Measurements from ENCODE around the gene ADAMTS3. TPM values are rescaled to one million over a fixed set of nuclear protein-coding genes. Genes with fewer than 3 reads are reported as not detected.

Gene ADAMTS3
- total RNA-seq, 1 experiment from 2014 or later: 0.39 TPM

GRCh38 chr4:72432975-72433374, 136.0 kb downstream of the ADAMTS3 start:
- ATAC-seq: no peak
- BruUV-seq (replicated peaks): no TSS peak
- ChIA-PET POLR2A (no interaction called here), CTCF (no interaction called here)
- no peak for TF ChIP-seq TCF7L2 (IDR thresholded peaks at IDR 0.05; ENCODE audit: low read depth, low read length)
- TF ChIP-seq POLR2AphosphoS5 (IDR thresholded peaks at IDR 0.05; ENCODE audit: low read depth, low read length): no peak
- no peak for TF ChIP-seq CTCF (IDR thresholded peaks at IDR 0.05)
- TF ChIP-seq REST (IDR thresholded peaks at IDR 0.05; ENCODE audit: insufficient read depth in 1 of 2, low read depth in 2 of 2, low read length in 1 of 2): no peak
- TF ChIP-seq SIN3A (IDR thresholded peaks at IDR 0.05; ENCODE audit: borderline replicate concordance, insufficient read depth, low read depth, low read length): no peak
- intact Hi-C loops (cut with micrococcal nuclease; ENCODE audit: unreplicated experiment): no loop called here
- no peaks in the 10 kb centered on the region for H3K4me1 ChIP-seq (ENCODE audit: control insufficient read depth, insufficient read depth, low read length)
- H3K9me3 ChIP-seq (ENCODE audit: control insufficient read depth, insufficient read depth, low read depth, low read length): no peaks in the 10 kb centered on the region
- in situ Hi-C loops (cut with HindIII; ENCODE audit: low pct_unique_long_range_greater_than_20kb, low sequenced_read_pairs): no loop called here
- H3K4me3 ChIP-seq (ENCODE audit: low read depth in 2 of 2, low read length in 2 of 2): no peak overlapping the region
- H3K36me3 ChIP-seq (ENCODE audit: control insufficient read depth, insufficient read depth, low read length): no peaks in the 10 kb centered on the region
- no peaks in the 10 kb centered on the region for H3K27me3 ChIP-seq (ENCODE audit: control insufficient read depth, insufficient read depth, low read length)
- no peak overlapping the region for H3K27ac ChIP-seq (ENCODE audit: low read length)
- no peak for DNase-seq (ENCODE audit: low read depth, low spot score)

GRCh38 chr4:72432282-72432681, 136.7 kb downstream of the ADAMTS3 start:
- ChIA-PET POLR2A (no interaction called here), CTCF (no interaction called here)
- Histone ChIP-seq H3K27ac (ENCODE audit: low read length) (no peak overlapping the region), H3K27me3 (ENCODE audit: control insufficient read depth, insufficient read depth, low read length) (no peaks in the 10 kb centered on the region), H3K4me1 (ENCODE audit: control insufficient read depth, insufficient read depth, low read length) (no peaks in the 10 kb centered on the region), H3K36me3 (ENCODE audit: control insufficient read depth, insufficient read depth, low read length) (no peaks in the 10 kb centered on the region), H3K4me3 (ENCODE audit: low read depth in 2 of 2, low read length in 2 of 2) (no peak overlapping the region), H3K9me3 (ENCODE audit: control insufficient read depth, insufficient read depth, low read depth, low read length) (no peaks in the 10 kb centered on the region)
- BruUV-seq (replicated peaks): no TSS peak
- no peak for ATAC-seq
- in situ Hi-C loops (cut with HindIII; ENCODE audit: low pct_unique_long_range_greater_than_20kb, low sequenced_read_pairs) (no loop called here), intact Hi-C loops (cut with micrococcal nuclease; ENCODE audit: unreplicated experiment) (no loop called here)
- TF ChIP-seq SIN3A (IDR thresholded peaks at IDR 0.05; ENCODE audit: borderline replicate concordance, insufficient read depth, low read depth, low read length) (no peak), REST (IDR thresholded peaks at IDR 0.05; ENCODE audit: insufficient read depth in 1 of 2, low read depth in 2 of 2, low read length in 1 of 2) (no peak), CTCF (IDR thresholded peaks at IDR 0.05) (no peak), TCF7L2 (IDR thresholded peaks at IDR 0.05; ENCODE audit: low read depth, low read length) (no peak), POLR2AphosphoS5 (IDR thresholded peaks at IDR 0.05; ENCODE audit: low read depth, low read length) (no peak)
- no peak for DNase-seq (ENCODE audit: low read depth, low spot score)

Data from Panc1 (cell line).